SK-MEL-5 (cell line): ENCODE data around the gene CLEC3A. TPM values are rescaled to one million over a fixed set of nuclear protein-coding genes. Genes with fewer than 3 reads are reported as not detected.

Experiments used
- DNase-seq: peaks from one replicate; pipeline ENCODE4 v3.0.0-alpha.2; 2016; ENCODE audit warnings: low read depth, low spot score
- in situ Hi-C: cut with HindIII; loops from 2 replicates; pipeline ENCODE4 v1.10.0; 2016; ENCODE audit warnings: low sequenced_read_pairs, high pct_unique_total_duplicates, low pct_unique_long_range_greater_than_20kb
- total RNA-seq: library from RNA; depleted of rRNA; stranded (reverse); fragments of >200 nt; shearing (Covaris generic); gene quantifications from 2 replicates; pipeline ENCODE4 v1.2.3, GENCODE V29; 2014; rRNA removed

The CLEC3A gene
- total RNA-seq, 1 experiment from 2014 or later = not detected

DNA sequence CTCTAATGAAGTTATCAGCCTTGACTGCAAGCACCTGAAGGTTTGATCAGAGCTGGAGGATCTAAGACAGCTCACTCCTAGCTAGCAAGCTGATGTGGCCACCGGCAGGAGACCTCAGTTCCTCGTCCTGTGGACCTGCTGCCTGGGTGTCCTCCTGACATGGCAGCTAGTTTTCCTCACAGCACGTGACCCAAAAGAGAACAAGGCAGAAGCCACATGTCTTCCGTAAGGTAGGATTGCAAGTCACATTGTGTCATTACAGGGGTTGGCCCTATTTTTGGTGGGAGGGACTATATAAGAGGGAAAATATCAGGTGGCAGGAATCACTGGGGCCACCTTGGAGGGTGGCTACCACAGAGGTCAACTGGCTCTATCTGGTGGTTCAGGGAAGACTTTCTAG, 59.0 kb downstream of the CLEC3A start:
- in situ Hi-C loops = no loop called here
- DNase-seq = no peak

Other genes with a start within 250 kb of the CLEC3A start
- gene VAT1L, start 234.0 kb upstream of the CLEC3A start, total RNA-seq = not detected in 2 replicates
- gene WWOX, start 77.1 kb downstream of the CLEC3A start, total RNA-seq = 5.3 and 8.0 TPM in 2 replicates